Stimulated activated CD8-positive, alpha-beta memory T cell treated with anti-CD3 and anti-CD28 coated beads, Interleukin-12 subunit alpha, Interleukin-12 subunit beta, amount 100 ng/mL, for 4 hours (primary cell): Measurements from ENCODE around the gene GPR157.
A peak's percentile ranks its signal among the peaks of the same experiment; 100 is the strongest.
"Not testable (repeated sequence)": the region's sequence is repeated elsewhere in the genome, so short reads cannot be mapped to it uniquely, and the experiment has no call there.

Source experiments
- DNase-seq: peaks from one replicate; pipeline ENCODE4 v3.0.0-alpha.2; 2020; ENCODE audit warnings: low read depth

The GPR157 gene

GRCh38 chr1:9128520-9129265 is at the start of gene GPR157:
Gene GPR157 (minus strand): TSS chr1:9129102. CDS start chr1:9129027, 75 bp downstream.
- DNase-seq: peak; percentile 63

GRCh38 chr1:9174762-9175161 is 45.9 kb upstream of the GPR157 start:
- DNase-seq: no peak

- no peak for DNase-seq
These were observed 45.3 kb upstream of the GPR157 start for GRCh38 chr1:9174243-9174642.

GRCh38 chr1:9169601-9170137 is 40.8 kb upstream of the GPR157 start:
- DNase-seq: no peak

GRCh38 chr1:9167638-9168037 is 38.7 kb upstream of the GPR157 start:
- no peak for DNase-seq

- DNase-seq: no peak
These were observed 37.7 kb upstream of the GPR157 start for GRCh38 chr1:9166289-9167235.

- no peak for DNase-seq
These were observed 36.5 kb upstream of the GPR157 start for GRCh38 chr1:9165396-9165795.

GRCh38 chr1:9164919-9165318 is 36.0 kb upstream of the GPR157 start:
- no peak for DNase-seq

- no peak for DNase-seq
These were observed 35.6 kb upstream of the GPR157 start for GRCh38 chr1:9164532-9164900.

GRCh38 chr1:9161963-9162362 is 33.1 kb upstream of the GPR157 start:
- DNase-seq: no peak

GRCh38 chr1:9161342-9161741 is 32.4 kb upstream of the GPR157 start:
- no peak for DNase-seq

- DNase-seq: no peak
These were observed 31.3 kb upstream of the GPR157 start for GRCh38 chr1:9160079-9160717.

GRCh38 chr1:9155879-9156278 is 27.0 kb upstream of the GPR157 start:
- DNase-seq: no peak

- not testable (repeated sequence) for DNase-seq
These were observed 26.5 kb upstream of the GPR157 start for GRCh38 chr1:9155405-9155804.

GRCh38 chr1:9153152-9153551 is 24.2 kb upstream of the GPR157 start:
- DNase-seq: no peak

GRCh38 chr1:9152535-9152934 is 23.6 kb upstream of the GPR157 start:
- DNase-seq: no peak

- DNase-seq: no peak
These were observed 22.5 kb upstream of the GPR157 start for GRCh38 chr1:9151328-9151860.

GRCh38 chr1:9150582-9151327 is 21.9 kb upstream of the GPR157 start:
- DNase-seq: no peak

- DNase-seq: no peak
These were observed 21.1 kb upstream of the GPR157 start for GRCh38 chr1:9149837-9150581.

- DNase-seq: no peak
These were observed 20.2 kb upstream of the GPR157 start for GRCh38 chr1:9149151-9149550.

- DNase-seq: no peak
These were observed 17.3 kb upstream of the GPR157 start for GRCh38 chr1:9146156-9146555.
